ENCODE results near the gene BLCAP.
"Not testable (repeated sequence)": the region's sequence is repeated elsewhere in the genome, so short reads cannot be mapped to it uniquely, and the experiment has no call there.

BLCAP gene

DNA sequence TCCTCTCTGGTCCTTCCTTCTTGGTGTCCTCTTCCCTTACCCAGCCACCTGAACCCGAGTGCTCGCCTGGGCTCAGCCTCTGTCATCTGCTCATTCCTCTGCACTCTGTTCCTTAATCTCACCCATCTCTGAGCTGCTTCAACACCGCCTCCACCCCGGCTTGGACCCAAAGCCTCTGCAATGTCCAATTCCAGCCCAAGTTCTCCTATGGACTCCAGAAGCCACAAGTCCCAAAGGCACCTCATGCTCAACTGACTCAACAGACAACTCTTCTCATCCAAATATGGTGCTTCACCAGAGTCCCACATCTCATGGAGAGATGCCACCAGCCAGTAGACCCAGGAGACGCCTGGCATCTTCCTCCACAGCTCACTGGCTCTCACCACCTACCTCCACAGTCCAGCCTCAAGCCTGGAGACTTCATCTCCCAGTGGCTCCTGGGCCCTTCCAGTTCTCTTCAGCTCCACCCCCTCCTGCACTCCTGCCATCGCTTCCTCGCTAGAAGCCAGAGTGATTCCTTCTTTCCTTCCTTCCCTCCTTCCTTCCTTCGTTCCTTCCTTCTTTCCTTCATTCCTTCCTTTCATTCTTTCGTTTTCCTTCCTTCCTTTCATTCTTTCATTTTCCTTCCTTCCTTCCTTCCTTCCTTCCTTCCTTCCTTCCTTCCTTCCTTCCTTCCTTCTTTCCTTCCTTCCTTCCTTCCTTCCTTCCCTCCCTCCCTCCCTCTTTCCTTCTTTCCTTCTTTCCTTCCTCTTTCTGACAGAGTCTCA is 47.6 kb downstream of the BLCAP start:
- DNase-seq, result no peak

- DNase-seq, result no peak
These were observed 48.4 kb downstream of the BLCAP start for GRCh38 chr20:37479266-37479665.

- no peak for DNase-seq
These were observed 50.6 kb downstream of the BLCAP start for GRCh38 chr20:37477041-37477440.

DNA sequence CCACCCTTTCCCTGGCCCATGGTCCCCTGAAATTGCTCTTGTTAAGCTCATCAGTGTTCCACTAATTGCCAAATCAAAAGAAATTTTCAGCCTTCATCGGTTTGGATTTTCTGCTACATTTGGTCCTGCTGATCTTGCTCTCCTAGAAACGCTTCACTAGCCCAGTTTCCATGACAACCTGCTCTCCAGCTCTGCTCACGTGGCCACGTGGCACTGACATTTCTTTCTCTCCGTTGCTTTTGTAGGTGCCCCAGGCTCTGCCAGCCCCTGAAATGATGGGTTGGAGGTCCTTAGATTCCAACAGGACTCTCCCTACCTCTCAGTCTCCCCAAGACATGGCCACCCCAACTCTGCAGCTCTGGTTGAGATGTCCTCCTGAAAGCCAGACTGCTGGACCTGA is 52.4 kb downstream of the BLCAP start:
- no peak for DNase-seq

DNA sequence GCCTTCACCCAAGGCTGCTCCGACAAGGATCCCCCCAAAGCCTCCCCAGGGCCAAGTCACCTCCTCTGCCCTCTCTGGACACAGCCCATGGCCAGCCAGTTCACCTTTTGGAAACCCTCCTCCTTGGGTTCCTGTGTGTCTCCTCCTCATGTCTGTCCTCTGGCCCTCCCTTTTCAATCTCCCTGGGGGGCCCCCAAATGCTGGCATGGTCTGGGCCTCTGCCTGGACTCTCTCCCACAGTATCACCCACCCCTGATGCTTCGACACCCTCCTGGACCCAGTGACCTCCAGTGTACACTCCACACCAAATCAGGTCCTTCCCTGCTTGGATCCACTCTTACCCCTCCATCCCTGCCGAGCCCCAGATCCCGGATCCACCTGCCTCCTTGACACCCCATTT is 53.3 kb downstream of the BLCAP start:
- no peak for DNase-seq

- DNase-seq, result no peak
These were observed 54.3 kb downstream of the BLCAP start for GRCh38 chr20:37473249-37474000.

GRCh38 chr20:37472435-37472834 is 55.2 kb downstream of the BLCAP start:
- not testable (repeated sequence) for DNase-seq

GRCh38 chr20:37471741-37472235 is 55.9 kb downstream of the BLCAP start:
- DNase-seq, result no peak

- DNase-seq, result not testable (repeated sequence)
These were observed 57.5 kb downstream of the BLCAP start for GRCh38 chr20:37470190-37470589.

- DNase-seq, result no peak
These were observed 58.1 kb downstream of the BLCAP start for GRCh38 chr20:37469531-37469930.

DNA sequence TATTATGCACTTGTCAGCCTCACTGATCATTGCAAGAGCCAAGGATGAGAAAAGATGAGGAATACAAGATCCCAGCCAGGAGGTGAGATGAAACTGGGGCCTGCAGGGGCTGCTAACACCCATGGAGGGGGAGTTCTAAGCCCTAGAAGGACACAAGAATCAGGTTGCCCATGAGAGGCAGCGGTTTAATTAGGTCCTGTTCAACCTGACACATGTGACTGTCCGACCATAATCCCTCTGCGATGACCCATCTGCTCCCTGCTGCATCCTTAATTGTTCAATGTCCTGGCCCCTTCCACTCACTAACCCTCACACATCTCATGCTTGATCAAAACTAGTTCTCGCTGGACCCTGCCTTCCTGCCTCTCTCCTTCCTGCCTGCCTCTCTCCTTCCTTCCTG is 58.8 kb downstream of the BLCAP start:
- no peak for DNase-seq
